GM20431 (cell line): ENCODE data around the gene CD22.

Experiments
- in situ Hi-C: fragments of 300-500 bp; cut with MseI, MboI; formaldehyde crosslinking; loops from one replicate; pipeline ENCODE4 v1.15.0; 2020; ENCODE audit warnings: low sequenced_read_pairs; ENCODE audit not compliant: unreplicated experiment

Gene CD22

GRCh38 chr19:35336166-35336955 is 7.4 kb downstream of the CD22 start:
- in situ Hi-C loops, result no loop called here

GRCh38 chr19:35337097-35337983 is 8.4 kb downstream of the CD22 start:
- in situ Hi-C loops, result no loop called here

DNA sequence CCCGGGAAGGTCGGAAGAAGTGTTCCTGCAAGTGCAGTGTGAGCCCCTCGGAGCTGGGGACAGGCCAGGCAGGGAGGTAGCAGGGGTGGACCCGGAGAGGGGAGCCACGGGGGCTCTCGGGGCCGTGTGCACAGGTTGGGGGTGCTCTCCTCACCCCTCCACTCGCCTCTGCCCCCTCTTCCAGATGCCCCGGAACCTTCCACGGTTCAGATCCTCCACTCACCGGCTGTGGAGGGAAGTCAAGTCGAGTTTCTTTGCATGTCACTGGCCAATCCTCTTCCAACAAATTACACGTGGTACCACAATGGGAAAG is 9.0 kb downstream of the CD22 start:
- in situ Hi-C loops, result no loop called here

- in situ Hi-C loops, result no loop called here
Measured at GRCh38 chr19:35340431-35340830, 11.4 kb downstream of the CD22 start.

- in situ Hi-C loops, result no loop called here
Measured at GRCh38 chr19:35341006-35341405, 12.0 kb downstream of the CD22 start.

DNA sequence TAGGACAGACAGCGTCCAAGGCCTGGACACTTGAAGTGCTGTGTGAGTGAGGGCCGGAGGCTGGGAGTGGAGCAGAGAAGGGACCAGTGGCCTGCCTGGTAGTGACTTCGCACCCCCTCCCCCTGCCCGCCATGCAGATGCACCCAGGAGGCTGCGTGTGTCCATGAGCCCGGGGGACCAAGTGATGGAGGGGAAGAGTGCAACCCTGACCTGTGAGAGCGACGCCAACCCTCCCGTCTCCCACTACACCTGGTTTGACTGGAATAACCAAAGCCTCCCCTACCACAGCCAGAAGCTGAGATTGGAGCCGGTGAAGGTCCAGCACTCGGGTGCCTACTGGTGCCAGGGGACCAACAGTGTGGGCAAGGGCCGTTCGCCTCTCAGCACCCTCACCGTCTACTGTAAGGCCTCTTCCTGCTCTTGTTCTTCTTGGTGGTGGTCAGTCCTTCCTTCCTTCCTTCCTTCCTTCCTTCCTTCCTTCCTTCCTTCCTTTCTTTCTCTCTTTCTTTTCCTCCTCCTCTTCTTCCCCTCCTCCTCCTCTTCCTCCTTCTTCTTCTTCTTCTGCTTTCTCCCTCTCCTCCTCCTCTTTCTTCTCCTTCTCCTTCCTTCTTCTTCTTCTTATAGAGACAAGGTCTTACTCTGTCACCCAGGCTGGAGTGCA is 12.7 kb downstream of the CD22 start:
- in situ Hi-C loops, result no loop called here

DNA sequence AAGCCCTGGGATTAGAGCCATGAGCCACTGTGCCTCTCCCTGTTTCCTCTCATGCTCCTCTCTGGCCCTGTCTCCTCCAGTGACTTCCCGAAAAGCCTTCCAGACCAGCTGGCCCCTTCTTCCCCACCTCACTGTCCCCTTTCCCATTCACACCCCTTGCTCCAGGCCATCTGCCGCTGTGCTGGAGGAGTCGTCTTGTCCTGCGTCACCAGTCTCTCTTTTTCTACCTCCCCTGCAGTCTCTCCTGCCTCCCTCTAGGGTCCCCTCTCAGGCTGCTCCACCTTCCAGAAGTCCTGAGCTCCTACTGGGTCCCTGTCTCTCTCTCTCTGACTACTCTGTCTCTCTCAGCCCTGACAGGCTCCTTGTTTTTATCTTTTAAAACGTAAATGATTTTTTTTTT is 13.4 kb downstream of the CD22 start:
- in situ Hi-C loops, result no loop called here

DNA sequence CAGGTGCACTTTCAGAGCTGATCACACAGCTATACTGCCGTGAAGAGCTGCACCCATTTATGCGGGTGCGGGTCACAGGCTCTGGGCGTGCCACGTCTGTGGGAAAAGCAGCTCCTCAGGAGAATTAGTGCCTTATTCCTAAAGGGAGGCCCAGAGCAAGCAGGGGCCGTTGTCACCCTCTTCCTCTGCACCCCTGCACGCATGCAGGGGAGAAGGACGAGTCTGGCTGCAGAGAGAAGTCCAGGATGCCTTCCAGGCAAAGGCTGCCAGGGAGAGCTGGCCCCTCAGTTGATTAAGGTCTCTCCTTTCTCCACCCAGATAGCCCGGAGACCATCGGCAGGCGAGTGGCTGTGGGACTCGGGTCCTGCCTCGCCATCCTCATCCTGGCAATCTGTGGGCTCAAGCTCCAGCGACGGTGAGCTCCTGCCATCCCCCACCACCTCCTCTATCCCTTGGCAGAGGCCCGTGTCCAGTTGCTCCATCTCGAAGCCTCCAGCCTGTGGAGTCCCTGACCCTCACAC is 15.6 kb downstream of the CD22 start:
- in situ Hi-C loops, result no loop called here

DNA sequence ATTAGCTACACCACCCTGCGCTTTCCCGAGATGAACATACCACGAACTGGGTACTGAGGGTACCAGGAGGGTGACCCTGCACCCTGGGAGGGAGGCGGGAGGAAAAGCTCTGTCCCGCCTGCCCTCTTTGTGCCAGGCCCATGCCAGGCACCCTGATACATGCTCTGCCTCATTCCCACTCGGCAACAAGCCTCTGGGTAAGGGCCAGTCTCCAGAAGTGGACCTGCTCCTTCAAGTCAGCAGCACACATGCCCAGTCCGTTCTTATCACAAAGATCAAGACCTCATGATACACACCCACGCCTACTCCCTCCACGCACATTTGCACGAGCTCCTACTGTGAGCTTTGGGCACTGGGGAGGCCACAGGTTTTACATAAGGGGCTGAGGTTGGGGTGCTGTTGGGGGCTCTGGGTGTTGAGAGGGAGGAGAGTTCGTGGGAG is 16.7 kb downstream of the CD22 start:
- in situ Hi-C loops, result no loop called here

DNA sequence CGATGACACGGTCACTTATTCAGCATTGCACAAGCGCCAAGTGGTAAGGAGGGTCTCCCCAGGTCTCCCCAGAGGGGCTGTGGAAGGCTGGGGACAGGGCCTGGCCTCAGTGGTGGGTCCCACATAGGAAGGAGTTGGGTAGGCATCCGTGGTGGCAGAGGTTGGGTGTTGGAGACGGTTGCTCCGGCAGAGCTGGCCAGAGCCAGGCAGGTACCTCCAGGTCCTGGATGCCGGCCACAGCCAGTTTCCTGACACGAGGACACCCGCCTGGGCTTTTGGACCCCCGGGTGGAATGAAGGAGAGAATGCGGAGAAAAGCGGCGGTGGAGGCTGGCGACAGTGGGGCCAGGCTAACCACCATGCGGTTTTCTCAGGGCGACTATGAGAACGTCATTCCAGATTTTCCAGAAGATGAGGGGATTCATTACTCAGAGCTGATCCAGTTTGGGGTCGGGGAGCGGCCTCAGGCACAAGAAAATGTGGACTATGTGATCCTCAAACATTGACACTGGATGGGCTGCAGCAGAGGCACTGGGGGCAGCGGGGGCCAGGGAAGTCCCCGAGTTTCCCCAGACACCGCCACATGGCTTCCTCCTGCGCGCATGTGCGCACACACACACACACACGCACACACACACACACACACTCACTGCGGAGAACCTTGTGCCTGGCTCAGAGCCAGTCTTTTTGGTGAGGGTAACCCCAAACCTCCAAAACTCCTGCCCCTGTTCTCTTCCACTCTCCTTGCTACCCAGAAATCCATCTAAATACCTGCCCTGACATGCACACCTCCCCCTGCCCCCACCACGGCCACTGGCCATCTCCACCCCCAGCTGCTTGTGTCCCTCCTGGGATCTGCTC is 17.4 kb downstream of the CD22 start:
- in situ Hi-C loops, result no loop called here

DNA sequence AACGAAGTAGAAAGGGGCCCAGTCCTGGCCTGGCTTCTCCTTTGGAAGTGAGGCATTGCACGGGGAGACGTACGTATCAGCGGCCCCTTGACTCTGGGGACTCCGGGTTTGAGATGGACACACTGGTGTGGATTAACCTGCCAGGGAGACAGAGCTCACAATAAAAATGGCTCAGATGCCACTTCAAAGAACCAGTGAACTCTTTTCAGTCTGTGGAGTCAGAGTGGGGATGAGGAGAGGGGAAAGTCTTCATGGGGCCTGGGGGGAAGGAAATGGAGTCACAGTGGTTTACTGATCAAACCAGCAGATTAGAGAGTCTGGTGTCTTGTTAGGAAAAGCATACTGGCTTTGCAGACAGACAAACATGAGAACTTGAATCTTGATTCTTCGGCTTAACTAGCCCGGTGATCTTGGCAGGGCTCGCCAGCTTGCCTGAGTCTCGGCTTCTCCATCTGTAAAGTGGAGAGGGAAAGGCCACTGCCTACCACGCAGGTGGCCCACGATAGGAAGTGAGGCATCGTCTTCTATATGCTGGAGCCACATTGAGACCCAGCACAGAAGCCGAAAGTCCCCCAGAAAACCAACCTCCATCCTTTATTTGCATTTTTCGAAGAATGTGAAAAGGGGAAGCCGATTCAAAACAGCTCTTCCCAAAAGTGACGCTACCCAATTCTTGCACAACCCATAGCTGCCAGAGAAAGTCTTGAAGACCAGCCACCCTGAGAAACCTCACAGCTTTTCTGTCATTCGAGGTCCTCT is 18.4 kb downstream of the CD22 start, which contains the start of gene FFAR1:
TSS of gene FFAR1 (plus strand) at position 732 of the 759 bp plus-strand sequence. CDS start 3,650 bp downstream, outside the sequence.
- in situ Hi-C loops, result no loop called here

GRCh38 chr19:35347930-35348298 is 18.9 kb downstream of the CD22 start:
- in situ Hi-C loops, result no loop called here

DNA sequence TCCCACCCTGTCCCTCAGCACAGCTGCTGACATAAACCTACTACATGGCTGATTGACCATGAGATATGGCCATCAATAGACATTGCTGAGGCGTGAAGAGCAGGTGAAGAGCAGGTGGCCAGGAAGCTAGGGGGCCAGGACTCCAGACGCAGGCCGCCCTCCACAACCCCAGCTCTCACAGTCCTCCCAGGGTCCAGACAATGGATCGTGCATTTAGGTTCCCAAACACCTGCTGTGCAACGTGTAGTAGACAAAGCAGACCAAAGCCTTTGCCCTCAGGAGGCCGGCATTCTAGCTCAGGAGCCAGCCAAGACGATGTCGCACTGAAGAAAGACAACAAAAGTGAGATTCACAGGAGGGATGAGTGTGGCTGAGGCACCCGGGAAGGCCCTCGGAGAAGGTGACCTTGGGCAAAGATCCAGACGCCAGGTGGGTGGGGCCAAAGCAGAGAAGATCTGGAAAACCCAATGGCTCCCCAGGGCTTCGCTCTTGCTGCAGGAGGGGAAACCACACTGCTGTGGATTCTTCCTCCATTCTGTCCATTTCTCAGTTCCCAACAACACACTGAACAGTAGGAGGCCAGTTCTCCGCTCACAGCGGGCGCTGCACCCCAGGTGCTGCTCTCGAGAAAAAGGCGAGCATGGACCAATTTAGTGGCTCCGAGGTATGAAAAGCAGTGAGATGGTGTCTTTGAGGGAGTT is 20.1 kb downstream of the CD22 start:
- in situ Hi-C loops, result no loop called here

DNA sequence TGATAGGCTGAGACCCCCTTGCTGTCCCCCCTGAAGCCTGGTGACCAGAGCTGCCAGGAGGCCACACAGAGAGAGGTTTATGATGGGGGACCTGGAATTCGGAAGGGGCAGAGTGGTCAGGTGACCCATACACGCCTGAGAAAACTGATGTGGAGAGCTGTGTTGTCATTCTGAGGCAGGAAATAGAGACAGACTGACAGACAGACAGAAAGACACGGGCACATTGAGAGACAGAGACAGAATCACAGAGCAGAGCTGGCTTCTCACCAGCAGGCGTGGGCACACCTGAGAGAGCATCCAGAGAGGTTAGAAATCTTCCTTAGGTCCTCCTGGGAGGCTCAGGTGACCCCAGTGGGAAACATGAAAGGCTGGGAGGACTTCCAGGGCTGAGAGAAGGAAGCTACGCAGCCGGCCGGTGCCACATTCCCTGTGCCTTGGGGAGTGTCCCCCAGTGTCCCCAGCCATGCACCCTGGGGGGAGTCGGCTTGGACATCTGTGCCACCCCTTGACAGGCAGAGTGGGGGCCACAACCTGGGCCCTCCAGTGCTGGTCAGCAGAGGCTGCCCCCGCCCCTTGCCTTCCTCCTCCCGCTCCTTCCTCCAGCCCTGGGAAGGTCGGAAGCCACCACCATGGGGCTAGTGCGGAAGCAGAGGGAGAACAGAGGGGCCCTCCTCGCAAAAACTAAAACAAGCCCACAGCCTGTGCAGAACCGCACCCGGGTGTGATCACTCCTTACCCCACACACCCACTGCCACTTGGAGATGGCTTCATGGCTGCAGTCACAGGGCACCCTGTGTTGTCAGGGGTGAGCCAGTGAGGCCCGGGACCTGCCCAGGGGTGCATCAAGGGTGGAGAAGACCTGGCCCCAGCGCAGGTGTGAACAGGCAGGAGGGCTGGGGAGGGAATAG is 20.9 kb downstream of the CD22 start:
- in situ Hi-C loops, result loop anchor here (10.0 kb wide), 1 partner anchor 115 kb away; no protein-coding TSS in a partner anchor

DNA sequence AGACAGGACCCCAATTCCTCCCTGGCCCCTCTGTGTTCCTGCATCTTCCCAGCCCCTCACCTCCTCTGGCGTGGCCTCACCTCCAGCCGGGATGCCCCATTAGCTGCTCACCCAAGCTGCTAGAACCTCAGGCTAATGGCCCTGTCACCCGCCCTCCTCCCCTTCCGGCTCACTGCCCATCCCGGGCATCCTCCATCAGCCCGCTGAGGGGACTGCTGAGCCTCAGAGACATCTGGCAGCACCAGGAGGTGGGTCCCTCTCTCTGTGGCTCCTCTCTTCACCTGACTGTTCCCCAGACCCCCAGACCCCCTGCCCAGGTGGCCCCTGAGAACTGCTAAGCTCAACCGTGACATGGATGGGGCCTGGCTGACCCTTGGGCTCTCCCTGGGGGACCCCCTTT is 21.6 kb downstream of the CD22 start:
- in situ Hi-C loops, result loop anchor here (10.0 kb wide), 1 partner anchor 114 kb away; no protein-coding TSS in a partner anchor

DNA sequence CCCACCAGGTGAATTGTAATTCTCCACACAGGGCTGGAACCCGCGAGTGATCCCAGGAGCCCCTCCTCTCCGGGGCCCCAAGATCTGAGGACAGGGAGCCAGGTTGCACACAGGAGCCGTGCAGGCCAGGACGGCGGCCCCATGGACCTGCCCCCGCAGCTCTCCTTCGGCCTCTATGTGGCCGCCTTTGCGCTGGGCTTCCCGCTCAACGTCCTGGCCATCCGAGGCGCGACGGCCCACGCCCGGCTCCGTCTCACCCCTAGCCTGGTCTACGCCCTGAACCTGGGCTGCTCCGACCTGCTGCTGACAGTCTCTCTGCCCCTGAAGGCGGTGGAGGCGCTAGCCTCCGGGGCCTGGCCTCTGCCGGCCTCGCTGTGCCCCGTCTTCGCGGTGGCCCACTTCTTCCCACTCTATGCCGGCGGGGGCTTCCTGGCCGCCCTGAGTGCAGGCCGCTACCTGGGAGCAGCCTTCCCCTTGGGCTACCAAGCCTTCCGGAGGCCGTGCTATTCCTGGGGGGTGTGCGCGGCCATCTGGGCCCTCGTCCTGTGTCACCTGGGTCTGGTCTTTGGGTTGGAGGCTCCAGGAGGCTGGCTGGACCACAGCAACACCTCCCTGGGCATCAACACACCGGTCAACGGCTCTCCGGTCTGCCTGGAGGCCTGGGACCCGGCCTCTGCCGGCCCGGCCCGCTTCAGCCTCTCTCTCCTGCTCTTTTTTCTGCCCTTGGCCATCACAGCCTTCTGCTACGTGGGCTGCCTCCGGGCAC is 22.6 kb downstream of the CD22 start:
- in situ Hi-C loops, result loop anchor here (10.0 kb wide), 1 partner anchor 113 kb away; no protein-coding TSS in a partner anchor

GRCh38 chr19:35352177-35352447 is 23.1 kb downstream of the CD22 start:
- in situ Hi-C loops, result loop anchor here (10.0 kb wide), 1 partner anchor 113 kb away; no protein-coding TSS in a partner anchor
